Breast epithelium (tissue), 4 donors: ENCODE results near the gene MRC2. TPM values are rescaled to one million over a fixed set of nuclear protein-coding genes. Genes with fewer than 3 reads are reported as not detected.
"Not testable (repeated sequence)": the region's sequence is repeated elsewhere in the genome, so short reads cannot be mapped to it uniquely, and the experiment has no call there.

Experiments
- DNase-seq, 2 donors: peaks; one replicate each; pipeline ENCODE4 v3.0.0-alpha.2; 2019; ENCODE audit warnings: low spot score in 2 of 2
- H3K27ac ChIP-seq, 2 donors: fragments of 200-600 bp; sonication (generic) in 1 of 2; one replicate each; pipeline ENCODE4 v1.5.1; 2016 to 2019; ENCODE audit warnings: mild to moderate bottlenecking in 1 of 2
- H3K27me3 ChIP-seq, 2 donors: fragments of 200-600 bp; sonication (generic) in 1 of 2; one replicate each; pipeline versions ENCODE4 v1.5.1 to v1.6.0; 2017 to 2019; ENCODE audit warnings: control low read depth in 1 of 2, mild to moderate bottlenecking in 1 of 2
- H3K36me3 ChIP-seq: fragments of 200-600 bp; one replicate; pipeline ENCODE4 v1.5.1; 2019
- H3K4me1 ChIP-seq, 2 donors: fragments of 200-600 bp; sonication (generic); one replicate each; pipeline ENCODE4 v1.5.1; 2016 to 2019; ENCODE audit warnings: control low read depth in 1 of 2
- H3K4me3 ChIP-seq, 3 donors: fragments of 200-600 bp; sonication (generic); 1 replicate in 2 of 3; 2 replicates in 1 of 3; pipeline ENCODE4 v1.5.1; 2016 to 2019; ENCODE audit warnings: mild to moderate bottlenecking in 3 of 3, moderate library complexity in 2 of 3
- H3K9me3 ChIP-seq, 2 donors: fragments of 200-600 bp; sonication (generic) in 1 of 2; one replicate each; pipeline ENCODE4 v1.5.1; 2016 to 2019; ENCODE audit warnings: control low read depth in 1 of 2
- POLR2A ChIP-seq: fragments of 450-650 bp; IDR thresholded peaks from one replicate; pipeline ENCODE4 v1.6.1; 2016; ENCODE audit warnings: antibody characterized with exemption, mild to moderate bottlenecking, moderate library complexity
- POLR2AphosphoS5 ChIP-seq, 3 donors: sonication (generic); formaldehyde crosslinking; IDR thresholded peaks; one replicate each; pipeline ENCODE4 v1.6.1; 2017; ENCODE audit warnings: antibody characterized with exemption in 3 of 3
- intact Hi-C: fragments of 100-400 bp; cut with DNase I; formaldehyde crosslinking; loops from one replicate; pipeline ENCODE4 v1.15.1; 2023; ENCODE audit warnings: low total_unique reads
- total RNA-seq, 3 donors: library from RNA; depleted of rRNA; stranded (reverse); fragments of >200 nt; gene quantifications; one replicate each; pipeline ENCODE4 v1.1.0, GENCODE V29; 2016
- TF ChIP-seq, protein P1 (sequence below), 3 donors: fragments of 450-650 bp; IDR thresholded peaks; one replicate each; pipeline ENCODE4 v1.5.1; 2016 to 2017; ENCODE audit warnings: antibody characterized with exemption in 3 of 3, mild to moderate bottlenecking in 3 of 3, moderate library complexity in 3 of 3

MRC2 gene
- total RNA-seq, 3 donors from 2014 or later: 28.4 to 40.2 (median 37.4) TPM

DNA sequence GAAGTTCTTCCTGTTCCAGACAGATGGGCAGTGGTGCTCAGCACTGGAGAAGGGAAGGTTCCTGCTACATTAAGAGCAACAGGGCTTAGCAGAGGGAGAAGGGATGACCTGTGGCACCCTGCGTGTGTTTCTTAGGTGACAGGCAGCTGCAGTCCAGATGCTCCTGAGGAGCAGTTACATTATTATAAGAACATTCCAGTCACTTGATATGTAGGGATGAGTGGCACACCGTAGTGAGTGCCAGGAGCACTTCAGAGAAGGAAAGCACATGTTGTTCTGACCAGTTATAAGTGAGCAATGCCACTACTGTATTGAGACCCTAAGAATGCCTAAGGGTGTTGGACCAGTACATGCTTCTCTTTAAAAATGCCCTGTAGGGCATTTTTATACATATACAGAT lies 39.9 kb upstream of the MRC2 start:
- TF ChIP-seq, protein P1, sequence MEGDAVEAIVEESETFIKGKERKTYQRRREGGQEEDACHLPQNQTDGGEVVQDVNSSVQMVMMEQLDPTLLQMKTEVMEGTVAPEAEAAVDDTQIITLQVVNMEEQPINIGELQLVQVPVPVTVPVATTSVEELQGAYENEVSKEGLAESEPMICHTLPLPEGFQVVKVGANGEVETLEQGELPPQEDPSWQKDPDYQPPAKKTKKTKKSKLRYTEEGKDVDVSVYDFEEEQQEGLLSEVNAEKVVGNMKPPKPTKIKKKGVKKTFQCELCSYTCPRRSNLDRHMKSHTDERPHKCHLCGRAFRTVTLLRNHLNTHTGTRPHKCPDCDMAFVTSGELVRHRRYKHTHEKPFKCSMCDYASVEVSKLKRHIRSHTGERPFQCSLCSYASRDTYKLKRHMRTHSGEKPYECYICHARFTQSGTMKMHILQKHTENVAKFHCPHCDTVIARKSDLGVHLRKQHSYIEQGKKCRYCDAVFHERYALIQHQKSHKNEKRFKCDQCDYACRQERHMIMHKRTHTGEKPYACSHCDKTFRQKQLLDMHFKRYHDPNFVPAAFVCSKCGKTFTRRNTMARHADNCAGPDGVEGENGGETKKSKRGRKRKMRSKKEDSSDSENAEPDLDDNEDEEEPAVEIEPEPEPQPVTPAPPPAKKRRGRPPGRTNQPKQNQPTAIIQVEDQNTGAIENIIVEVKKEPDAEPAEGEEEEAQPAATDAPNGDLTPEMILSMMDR (IDR thresholded peaks at IDR 0.05): no peak
- TF ChIP-seq POLR2AphosphoS5 (IDR thresholded peaks at IDR 0.05) (no peak), POLR2A (no peak)
- Histone ChIP-seq H3K9me3 (no peaks in the 10 kb centered on the region), H3K27ac (no peak overlapping the region), H3K4me1 (no peaks in the 10 kb centered on the region), H3K4me3 (no peak overlapping the region), H3K36me3 (no peaks in the 10 kb centered on the region), H3K27me3 (no peaks in the 10 kb centered on the region)
- no peak for DNase-seq
- intact Hi-C loops: no loop called here

DNA sequence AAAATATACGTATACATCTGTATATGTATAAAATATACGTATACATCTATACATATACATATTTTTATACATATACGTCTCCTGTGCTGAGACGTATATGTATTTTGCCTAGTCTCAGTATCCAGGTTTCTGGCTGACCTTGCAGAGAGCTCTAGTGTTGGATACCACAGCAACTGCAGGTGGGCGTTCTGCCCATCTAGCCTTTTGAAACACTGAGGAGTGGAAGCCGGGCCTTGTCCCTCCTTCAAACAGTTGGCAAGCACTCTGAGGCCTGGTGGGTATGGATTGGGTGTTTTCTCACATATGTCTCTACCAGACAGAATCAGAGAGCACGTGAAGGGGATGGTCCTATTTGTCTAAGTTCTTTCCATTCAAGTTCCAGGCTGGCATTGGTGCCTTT lies 39.4 kb upstream of the MRC2 start:
- H3K4me3 ChIP-seq: no peak overlapping the region
- H3K36me3 ChIP-seq: peaks cover under 1% of the 10 kb centered on the region
- H3K4me1 ChIP-seq: no peaks in the 10 kb centered on the region
- H3K27ac ChIP-seq: no peak overlapping the region
- intact Hi-C loops: no loop called here
- no peak for TF ChIP-seq POLR2AphosphoS5 (IDR thresholded peaks at IDR 0.05)
- TF ChIP-seq POLR2A: no peak
- TF ChIP-seq, protein P1 (IDR thresholded peaks at IDR 0.05): no peak
- H3K9me3 ChIP-seq: no peaks in the 10 kb centered on the region
- DNase-seq: no peak
- no peaks in the 10 kb centered on the region for H3K27me3 ChIP-seq

DNA sequence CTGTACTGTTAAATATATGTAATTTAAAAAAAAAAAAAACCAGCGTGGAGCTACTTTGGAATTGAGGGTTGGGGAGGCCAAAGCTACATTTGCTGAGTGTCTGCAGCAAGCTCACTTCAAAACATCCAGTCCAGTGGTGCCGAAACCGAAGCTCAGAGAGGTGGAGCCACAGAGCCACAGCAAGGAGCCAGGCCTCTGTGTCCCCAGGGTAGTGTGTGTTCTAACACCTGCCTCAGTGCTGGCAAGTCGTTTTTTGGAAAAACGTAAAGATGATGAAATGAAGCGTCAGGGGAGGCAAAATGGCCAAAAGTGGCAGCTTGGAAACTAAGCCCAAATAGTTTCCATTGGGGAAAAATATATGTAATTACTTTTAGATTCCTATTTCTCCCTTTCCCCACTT lies 36.1 kb upstream of the MRC2 start:
- intact Hi-C loops: no loop called here
- Histone ChIP-seq H3K4me1 (no peaks in the 10 kb centered on the region), H3K4me3 (no peak overlapping the region), H3K27me3 (no peaks in the 10 kb centered on the region), H3K27ac (no peak overlapping the region), H3K9me3 (no peaks in the 10 kb centered on the region), H3K36me3 (peaks cover 5% of the 10 kb centered on the region)
- TF ChIP-seq POLR2A (no peak), POLR2AphosphoS5 (IDR thresholded peaks at IDR 0.05) (no peak)
- TF ChIP-seq, protein P1 (IDR thresholded peaks at IDR 0.05): no peak
- DNase-seq: no peak

DNA sequence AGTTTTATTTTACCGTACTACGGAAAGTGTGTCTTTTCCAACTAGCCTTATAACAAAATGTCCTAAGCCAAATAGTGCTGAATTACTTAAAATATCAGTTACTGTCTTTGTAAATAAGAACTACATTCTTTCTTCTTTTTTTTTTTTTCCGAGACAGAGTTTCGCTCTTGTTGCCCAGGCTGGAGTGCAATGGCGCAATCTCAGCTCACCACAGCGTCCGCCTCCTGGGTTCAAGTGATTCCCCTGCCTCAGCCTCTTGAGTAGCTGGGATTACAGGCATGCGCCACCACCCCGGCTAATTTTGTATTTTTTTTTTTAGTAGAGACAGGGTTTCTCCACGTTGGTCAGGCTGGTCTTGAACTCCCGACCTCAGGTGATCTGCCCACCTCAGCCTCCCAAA lies 35.6 kb upstream of the MRC2 start:
- intact Hi-C loops, H3K27me3 ChIP-seq, H3K27ac ChIP-seq, H3K36me3 ChIP-seq, H3K9me3 ChIP-seq, DNase-seq, H3K4me1 ChIP-seq, H3K4me3 ChIP-seq: not testable (repeated sequence)

DNA sequence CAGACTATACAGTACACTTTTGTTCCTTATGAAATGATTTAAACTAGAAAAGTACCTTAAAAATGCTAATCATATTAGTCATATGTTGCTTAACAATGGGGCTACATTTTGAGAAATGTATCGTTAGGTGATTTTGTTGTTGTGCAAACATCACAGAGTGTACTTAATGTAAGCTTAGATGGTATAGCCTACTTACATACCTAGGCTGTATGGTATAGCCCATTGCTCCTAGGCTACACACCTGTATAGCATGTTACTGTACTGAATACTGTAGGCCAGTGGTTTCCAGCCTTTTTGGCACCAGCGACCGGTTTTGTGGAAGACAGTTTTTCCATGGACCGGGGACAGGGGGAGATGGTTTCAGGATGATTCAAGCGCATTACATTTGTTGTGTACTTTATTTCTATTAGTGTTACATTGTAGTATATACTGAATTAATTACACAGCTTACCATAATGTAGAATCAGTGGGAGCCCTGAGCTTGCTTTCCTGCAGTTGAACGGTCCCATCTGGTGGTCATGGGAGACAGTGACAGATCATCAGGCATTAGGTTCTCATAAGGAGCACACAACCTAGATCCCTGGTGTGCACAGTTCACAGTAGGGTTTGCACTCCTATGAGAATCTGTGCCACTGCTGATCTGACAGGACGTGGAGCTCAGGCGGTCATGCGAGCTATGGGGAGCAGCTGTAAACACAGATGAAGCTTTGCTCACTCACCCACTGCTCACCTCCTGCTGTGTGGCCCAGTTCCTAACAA lies 35.0 kb upstream of the MRC2 start:
- no peak for DNase-seq
- intact Hi-C loops: no loop called here
- H3K27ac ChIP-seq: no peak overlapping the region
- peaks cover 5% of the 10 kb centered on the region for H3K36me3 ChIP-seq
- no peak overlapping the region for H3K4me3 ChIP-seq
- TF ChIP-seq POLR2AphosphoS5 (IDR thresholded peaks at IDR 0.05) (no peak), POLR2A (no peak)
- TF ChIP-seq, protein P1 (IDR thresholded peaks at IDR 0.05): no peak
- no peaks in the 10 kb centered on the region for H3K9me3 ChIP-seq
- no peaks in the 10 kb centered on the region for H3K27me3 ChIP-seq
- H3K4me1 ChIP-seq: no peaks in the 10 kb centered on the region
